Fibroblast of mammary gland (primary cell): ENCODE measurements around the gene SYNC.

Source experiments
- DNase-seq: peaks from one replicate; pipeline ENCODE4 v3.0.0-alpha.2; 2010; ENCODE audit warnings: low read depth
- H3K4me3 ChIP-seq: 2 replicates; pipeline ENCODE4 v1.5.1; 2011; ENCODE audit warnings: low read depth, mild to moderate bottlenecking, low read length, moderate library complexity; ENCODE audit not compliant: control insufficient read depth
- CTCF ChIP-seq: conservative IDR thresholded peaks from 2 replicates; pipeline ENCODE4 v1.5.1; 2011; ENCODE audit warnings: low read depth, low read length, inconsistent platforms; ENCODE audit not compliant: control insufficient read depth, insufficient read depth

The SYNC gene

GRCh38 chr1:32744071-32744425 lies 41.5 kb upstream of the SYNC start:
- DNase-seq, result no peak
- H3K4me3 ChIP-seq, result no peak overlapping the region
- TF ChIP-seq CTCF, result no peak

- DNase-seq, result no peak
- TF ChIP-seq CTCF, result no peak
- H3K4me3 ChIP-seq, result no peak overlapping the region
Measured at GRCh38 chr1:32743380-32744070, 41.0 kb upstream of the SYNC start.

- TF ChIP-seq CTCF, result no peak
- no peak for DNase-seq
- no peak overlapping the region for H3K4me3 ChIP-seq
Measured at GRCh38 chr1:32742956-32743355, 40.4 kb upstream of the SYNC start.

DNA sequence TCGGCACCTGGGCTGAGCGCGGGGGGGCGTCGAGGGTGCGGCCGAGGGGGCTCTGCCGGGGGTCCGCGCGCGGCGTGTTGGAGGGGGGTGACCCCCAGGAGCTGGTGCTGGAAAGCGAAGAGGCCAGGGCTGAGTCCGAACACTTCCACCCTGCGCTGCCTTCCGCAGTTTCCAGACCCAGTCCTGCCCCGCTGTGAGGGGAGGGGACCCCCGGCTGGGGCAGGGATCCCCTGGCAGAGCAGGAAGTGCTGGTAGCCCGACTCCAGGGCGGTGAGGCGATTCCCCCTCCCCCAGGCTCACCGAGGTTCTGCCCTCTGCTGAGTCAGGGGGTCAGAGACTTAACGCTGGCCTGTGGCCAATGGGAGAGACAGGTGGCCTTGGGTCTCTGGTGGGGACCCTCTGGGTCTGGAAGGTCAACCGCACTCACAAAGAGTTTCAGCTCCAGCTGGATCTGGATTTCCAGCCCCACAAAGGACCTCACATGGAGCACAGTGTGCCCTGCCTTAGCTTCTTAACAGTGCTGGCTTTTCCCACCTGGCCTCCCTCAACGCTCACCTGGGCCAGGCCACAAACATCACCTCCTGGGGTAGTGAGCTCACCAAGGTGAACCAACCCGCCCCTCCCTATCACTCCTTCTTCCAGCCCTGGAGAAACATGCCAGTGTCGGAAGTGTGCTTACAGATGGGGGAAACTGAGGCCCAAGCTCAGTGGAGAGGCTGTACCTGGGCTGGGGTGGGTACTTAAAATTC lies 39.8 kb upstream of the SYNC start:
- peak overlapping the region; percentile 44 for H3K4me3 ChIP-seq
- TF ChIP-seq CTCF, result no peak
- no peak for DNase-seq

GRCh38 chr1:32741413-32742198 lies 39.0 kb upstream of the SYNC start:
- peak overlapping the region; percentile 51 for H3K4me3 ChIP-seq
- DNase-seq, result no peak

DNA sequence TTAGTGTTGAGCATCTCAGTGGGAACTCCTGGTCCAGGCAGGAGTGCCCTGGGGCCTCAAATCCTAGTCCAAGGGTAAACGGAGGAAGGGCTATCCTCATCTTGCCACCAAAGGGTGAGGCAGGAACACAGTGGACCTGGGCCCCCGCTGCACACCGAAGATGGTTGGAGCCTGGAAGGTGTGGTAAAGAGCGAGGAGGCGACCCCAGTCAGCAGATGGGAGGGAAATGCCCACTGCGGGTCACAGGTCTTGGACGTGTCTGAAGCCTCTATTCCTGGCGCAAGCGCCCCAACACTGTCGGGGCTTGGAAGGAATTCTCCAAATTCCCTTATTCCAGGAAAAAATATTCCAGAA lies 38.5 kb upstream of the SYNC start:
- no peak for TF ChIP-seq CTCF
- peak overlapping the region; percentile 51 for H3K4me3 ChIP-seq
- no peak for DNase-seq

More at GRCh38 chr1:32741413-32742198, 39.0 kb upstream of the SYNC start:
- TF ChIP-seq CTCF, result no peak
